K562 (cell line): ENCODE measurements around the gene FYTTD1.

ENCODE experiments used
- MAFK ChIP-seq: IDR thresholded peaks from 2 replicates; pipeline ENCODE4 v1.6.1; 2011; ENCODE audit warnings: low read length, improper control_type of control experiment
- RNF2 ChIP-seq: sonication (generic); IDR thresholded peaks from 2 replicates; pipeline ENCODE4 v1.6.1; 2016
- SIN3A ChIP-seq, 2 experiments: fragments of 150-350 bp in 1 of 2; IDR thresholded peaks; 2 replicates each; pipeline ENCODE4 v1.6.1; 2011 to 2016; ENCODE audit warnings: borderline replicate concordance in 2 of 2, low read depth in 2 of 2, low read length in 2 of 2, mild to moderate bottlenecking in 2 of 2, moderate library complexity in 2 of 2; ENCODE audit not compliant: control insufficient read depth in 1 of 2
- TAF1 ChIP-seq: IDR thresholded peaks from 2 replicates; pipeline ENCODE4 v1.6.1; 2011; ENCODE audit warnings: mild to moderate bottlenecking, low read length, moderate library complexity; ENCODE audit not compliant: insufficient read depth, control insufficient read depth, severe bottlenecking; ENCODE audit errors: extremely low read depth
- TF ChIP-seq, protein P1 (sequence below), 2 experiments: fragments of 450-650 bp; IDR thresholded peaks; 2 replicates each; pipeline ENCODE4 v1.6.1; 2016; ENCODE audit warnings: mild to moderate bottlenecking in 2 of 2, borderline replicate concordance in 1 of 2, low read depth in 1 of 2, moderate library complexity in 1 of 2
- TF ChIP-seq, protein P2 (sequence below): fragments of 450-650 bp; IDR thresholded peaks from 2 replicates; pipeline ENCODE4 v1.6.1; 2018; ENCODE audit warnings: mild to moderate bottlenecking, low read depth; ENCODE audit not compliant: partially characterized antibody
- TF ChIP-seq, protein P3 (sequence below), 3 experiments: IDR thresholded peaks in 2 of 3; conservative IDR thresholded peaks in 1 of 3; 2 replicates each; pipeline ENCODE4 v1.5.1; 2011 to 2012; ENCODE audit warnings: low read length in 3 of 3, mild to moderate bottlenecking in 3 of 3, control low read depth in 2 of 3, improper control_type of control experiment in 1 of 3, inconsistent platforms in 1 of 3, low read depth in 1 of 3, mixed read lengths in 1 of 3, moderate library complexity in 1 of 3; ENCODE audit not compliant: insufficient read depth in 2 of 3
- TF ChIP-seq, protein P4 (sequence below): fragments of 150-350 bp; IDR thresholded peaks from 2 replicates; pipeline ENCODE4 v1.6.1; 2014; ENCODE audit warnings: low read depth, mild to moderate bottlenecking, low read length, borderline replicate concordance

DNA sequence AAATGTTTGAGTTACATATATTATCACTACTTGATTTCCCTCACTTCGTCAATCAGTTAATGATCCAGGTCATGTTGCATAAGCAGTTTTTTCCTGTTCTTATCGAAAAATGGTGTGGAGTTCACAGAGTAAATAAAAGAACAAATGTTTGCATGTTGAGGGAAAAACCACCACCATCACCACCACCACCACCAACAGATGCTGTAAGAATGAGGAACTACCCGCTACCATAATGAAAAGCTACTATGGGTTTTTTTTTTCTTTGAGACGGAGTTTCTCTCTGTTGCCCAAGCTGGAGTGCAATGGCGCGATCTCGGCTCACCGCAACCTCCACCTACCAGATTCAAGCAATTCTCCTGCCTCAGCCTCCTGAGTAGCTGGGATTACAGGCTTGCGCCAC lies 40.5 kb upstream of the FYTTD1 start:
- TF ChIP-seq, protein P1, sequence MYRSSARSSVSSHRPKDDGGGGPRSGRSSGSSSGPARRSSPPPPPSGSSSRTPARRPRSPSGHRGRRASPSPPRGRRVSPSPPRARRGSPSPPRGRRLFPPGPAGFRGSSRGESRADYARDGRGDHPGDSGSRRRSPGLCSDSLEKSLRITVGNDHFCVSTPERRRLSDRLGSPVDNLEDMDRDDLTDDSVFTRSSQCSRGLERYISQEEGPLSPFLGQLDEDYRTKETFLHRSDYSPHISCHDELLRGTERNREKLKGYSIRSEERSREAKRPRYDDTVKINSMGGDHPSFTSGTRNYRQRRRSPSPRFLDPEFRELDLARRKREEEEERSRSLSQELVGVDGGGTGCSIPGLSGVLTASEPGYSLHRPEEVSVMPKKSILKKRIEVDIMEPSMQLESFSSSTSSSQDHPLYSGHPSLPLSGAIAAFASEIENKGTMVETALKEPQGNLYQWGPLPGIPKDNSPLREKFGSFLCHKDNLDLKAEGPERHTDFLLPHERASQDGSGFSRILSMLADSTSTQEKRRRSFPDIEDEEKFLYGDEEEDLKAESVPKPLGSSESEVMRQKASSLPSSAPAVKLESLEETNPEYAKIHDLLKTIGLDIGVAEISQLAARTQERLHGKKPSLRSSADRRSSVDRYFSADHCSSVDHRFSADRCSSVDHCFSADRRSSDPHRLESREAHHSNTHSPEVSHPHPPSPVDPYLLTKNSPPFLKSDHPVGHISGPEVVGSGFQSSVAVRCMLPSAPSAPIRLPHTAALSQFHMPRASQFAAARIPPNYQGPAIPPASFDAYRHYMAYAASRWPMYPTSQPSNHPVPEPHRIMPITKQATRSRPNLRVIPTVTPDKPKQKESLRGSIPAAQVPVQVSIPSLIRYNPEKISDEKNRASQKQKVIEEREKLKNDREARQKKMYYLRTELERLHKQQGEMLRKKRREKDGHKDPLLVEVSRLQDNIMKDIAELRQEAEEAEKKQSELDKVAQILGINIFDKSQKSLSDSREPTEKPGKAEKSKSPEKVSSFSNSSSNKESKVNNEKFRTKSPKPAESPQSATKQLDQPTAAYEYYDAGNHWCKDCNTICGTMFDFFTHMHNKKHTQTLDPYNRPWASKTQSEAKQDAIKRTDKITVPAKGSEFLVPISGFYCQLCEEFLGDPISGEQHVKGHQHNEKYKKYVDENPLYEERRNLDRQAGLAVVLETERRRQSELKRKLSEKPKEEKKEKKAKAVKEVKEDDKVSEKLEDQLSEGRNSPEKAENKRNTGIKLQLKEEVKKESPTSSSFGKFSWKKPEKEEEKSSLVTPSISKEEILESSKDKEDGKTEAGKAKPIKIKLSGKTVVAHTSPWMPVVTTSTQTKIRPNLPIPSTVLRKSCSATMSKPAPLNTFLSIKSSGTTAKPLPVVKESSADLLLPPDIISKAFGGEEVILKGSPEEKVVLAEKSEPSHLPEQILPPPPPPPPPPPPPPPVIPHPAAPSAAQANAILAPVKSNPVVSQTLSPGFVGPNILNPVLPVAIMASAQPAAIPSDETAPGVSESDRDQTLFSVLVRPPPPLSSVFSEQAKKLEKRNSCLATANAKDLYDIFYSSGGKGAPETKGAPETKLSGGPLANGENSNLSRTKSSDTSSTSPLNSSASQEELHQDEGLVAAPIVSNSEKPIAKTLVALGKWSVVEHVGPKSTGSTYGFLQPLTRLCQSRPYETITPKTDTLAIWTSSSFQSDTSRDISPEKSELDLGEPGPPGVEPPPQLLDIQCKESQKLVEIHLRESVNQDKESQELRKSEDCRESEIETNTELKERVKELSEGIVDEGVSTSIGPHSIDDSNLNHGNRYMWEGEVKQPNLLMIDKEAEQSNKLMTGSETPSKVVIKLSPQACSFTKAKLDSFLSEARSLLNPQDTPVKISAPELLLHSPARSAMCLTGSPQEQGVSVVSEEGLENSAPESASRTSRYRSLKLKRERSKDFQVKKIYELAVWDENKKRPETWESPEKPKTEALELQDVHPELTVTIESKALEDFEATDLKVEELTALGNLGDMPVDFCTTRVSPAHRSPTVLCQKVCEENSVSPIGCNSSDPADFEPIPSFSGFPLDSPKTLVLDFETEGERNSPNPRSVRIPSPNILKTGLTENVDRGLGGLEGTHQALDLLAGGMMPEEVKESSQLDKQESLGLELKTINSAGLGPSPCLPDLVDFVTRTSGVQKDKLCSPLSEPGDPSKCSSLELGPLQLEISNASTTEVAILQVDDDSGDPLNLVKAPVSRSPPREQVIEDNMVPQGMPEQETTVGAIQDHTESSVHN (IDR thresholded peaks at IDR 0.05; ENCODE audit: borderline replicate concordance in 1 of 2, low read depth in 1 of 2) = no peak
- TF ChIP-seq, protein P2, sequence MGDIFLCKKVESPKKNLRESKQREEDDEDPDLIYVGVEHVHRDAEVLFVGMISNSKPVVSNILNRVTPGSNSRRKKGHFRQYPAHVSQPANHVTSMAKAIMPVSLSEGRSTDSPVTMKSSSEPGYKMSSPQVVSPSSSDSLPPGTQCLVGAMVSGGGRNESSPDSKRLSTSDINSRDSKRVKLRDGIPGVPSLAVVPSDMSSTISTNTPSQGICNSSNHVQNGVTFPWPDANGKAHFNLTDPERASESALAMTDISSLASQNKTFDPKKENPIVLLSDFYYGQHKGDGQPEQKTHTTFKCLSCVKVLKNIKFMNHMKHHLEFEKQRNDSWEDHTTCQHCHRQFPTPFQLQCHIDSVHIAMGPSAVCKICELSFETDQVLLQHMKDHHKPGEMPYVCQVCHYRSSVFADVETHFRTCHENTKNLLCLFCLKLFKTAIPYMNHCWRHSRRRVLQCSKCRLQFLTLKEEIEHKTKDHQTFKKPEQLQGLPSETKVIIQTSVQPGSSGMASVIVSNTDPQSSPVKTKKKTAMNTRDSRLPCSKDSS = no peak
- TF ChIP-seq, protein P3, sequence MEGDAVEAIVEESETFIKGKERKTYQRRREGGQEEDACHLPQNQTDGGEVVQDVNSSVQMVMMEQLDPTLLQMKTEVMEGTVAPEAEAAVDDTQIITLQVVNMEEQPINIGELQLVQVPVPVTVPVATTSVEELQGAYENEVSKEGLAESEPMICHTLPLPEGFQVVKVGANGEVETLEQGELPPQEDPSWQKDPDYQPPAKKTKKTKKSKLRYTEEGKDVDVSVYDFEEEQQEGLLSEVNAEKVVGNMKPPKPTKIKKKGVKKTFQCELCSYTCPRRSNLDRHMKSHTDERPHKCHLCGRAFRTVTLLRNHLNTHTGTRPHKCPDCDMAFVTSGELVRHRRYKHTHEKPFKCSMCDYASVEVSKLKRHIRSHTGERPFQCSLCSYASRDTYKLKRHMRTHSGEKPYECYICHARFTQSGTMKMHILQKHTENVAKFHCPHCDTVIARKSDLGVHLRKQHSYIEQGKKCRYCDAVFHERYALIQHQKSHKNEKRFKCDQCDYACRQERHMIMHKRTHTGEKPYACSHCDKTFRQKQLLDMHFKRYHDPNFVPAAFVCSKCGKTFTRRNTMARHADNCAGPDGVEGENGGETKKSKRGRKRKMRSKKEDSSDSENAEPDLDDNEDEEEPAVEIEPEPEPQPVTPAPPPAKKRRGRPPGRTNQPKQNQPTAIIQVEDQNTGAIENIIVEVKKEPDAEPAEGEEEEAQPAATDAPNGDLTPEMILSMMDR (IDR thresholded peaks at IDR 0.05 in 2 of 3, conservative IDR thresholded peaks at IDR 0.05 in 1 of 3; ENCODE audit: insufficient read depth in 2 of 3, low read depth in 1 of 3, low read length in 3 of 3) = no peak
- TF ChIP-seq MAFK (no peak), RNF2 (no peak), SIN3A (IDR thresholded peaks at IDR 0.05; ENCODE audit: borderline replicate concordance in 2 of 2, control insufficient read depth in 1 of 2, low read depth in 2 of 2, low read length in 2 of 2) (no peak), TAF1 (no peak)
- TF ChIP-seq, protein P4, sequence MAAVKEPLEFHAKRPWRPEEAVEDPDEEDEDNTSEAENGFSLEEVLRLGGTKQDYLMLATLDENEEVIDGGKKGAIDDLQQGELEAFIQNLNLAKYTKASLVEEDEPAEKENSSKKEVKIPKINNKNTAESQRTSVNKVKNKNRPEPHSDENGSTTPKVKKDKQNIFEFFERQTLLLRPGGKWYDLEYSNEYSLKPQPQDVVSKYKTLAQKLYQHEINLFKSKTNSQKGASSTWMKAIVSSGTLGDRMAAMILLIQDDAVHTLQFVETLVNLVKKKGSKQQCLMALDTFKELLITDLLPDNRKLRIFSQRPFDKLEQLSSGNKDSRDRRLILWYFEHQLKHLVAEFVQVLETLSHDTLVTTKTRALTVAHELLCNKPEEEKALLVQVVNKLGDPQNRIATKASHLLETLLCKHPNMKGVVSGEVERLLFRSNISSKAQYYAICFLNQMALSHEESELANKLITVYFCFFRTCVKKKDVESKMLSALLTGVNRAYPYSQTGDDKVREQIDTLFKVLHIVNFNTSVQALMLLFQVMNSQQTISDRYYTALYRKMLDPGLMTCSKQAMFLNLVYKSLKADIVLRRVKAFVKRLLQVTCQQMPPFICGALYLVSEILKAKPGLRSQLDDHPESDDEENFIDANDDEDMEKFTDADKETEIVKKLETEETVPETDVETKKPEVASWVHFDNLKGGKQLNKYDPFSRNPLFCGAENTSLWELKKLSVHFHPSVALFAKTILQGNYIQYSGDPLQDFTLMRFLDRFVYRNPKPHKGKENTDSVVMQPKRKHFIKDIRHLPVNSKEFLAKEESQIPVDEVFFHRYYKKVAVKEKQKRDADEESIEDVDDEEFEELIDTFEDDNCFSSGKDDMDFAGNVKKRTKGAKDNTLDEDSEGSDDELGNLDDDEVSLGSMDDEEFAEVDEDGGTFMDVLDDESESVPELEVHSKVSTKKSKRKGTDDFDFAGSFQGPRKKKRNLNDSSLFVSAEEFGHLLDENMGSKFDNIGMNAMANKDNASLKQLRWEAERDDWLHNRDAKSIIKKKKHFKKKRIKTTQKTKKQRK = no peak
